Measurements from ENCODE around the gene ST3GAL3. TPM values are rescaled to one million over a fixed set of nuclear protein-coding genes. Genes with fewer than 3 reads are reported as not detected.

The ST3GAL3 gene
- total and polyA plus RNA-seq, 2 of the 13 experiments (the other 11 are each of a cell fraction or from before 2014, with no cell fraction given) = 5.1 to 8.1 TPM

DNA sequence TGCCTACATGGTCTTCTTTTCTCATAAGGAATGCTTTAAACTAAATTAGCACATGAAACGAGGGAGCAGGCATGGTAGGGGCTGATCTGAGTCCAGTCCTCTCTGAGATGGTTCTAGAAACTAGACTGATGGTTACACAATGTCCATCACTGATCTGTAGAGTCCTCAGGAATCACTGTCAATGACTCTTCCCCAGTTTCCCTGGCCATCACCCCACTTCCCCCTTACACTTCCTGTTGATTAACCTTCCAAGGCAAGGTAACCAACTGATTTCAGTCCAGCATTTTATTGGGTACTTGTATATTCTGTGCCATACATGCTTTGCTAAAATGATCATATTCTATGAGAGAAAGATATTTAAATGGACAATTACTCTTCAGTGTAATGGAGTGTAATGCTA lies 125.7 kb downstream of the ST3GAL3 start:
- ChIA-PET POLR2A (no interaction called here), CTCF (ENCODE audit: low intra/inter-chr PET ratio, low total read pairs) (no interaction called here)
- intact Hi-C loops (cut with micrococcal nuclease; ENCODE audit: unreplicated experiment) (no loop called here), in situ Hi-C loops (cut with HindIII; ENCODE audit: extremely low pct_ligation_motif_present, low pct_unique_long_range_greater_than_20kb) (no loop called here)
- FAIRE-seq (no peak), DNase-seq (ENCODE audit: low spot score) (no peak), ATAC-seq (no peak)
- no peaks in the 10 kb centered on the region for H4K20me1 ChIP-seq (ENCODE audit: insufficient read depth, low read length)
- no peaks in the 10 kb centered on the region for H3K27me3 ChIP-seq (ENCODE audit: control insufficient read depth in 1 of 2, insufficient read depth in 2 of 2, low read length in 2 of 2)
- H3K4me2 ChIP-seq (ENCODE audit: low read depth, low read length) = no peak overlapping the region
- no peak overlapping the region for H2AFZ ChIP-seq (ENCODE audit: low read length)
- H3K79me2 ChIP-seq (ENCODE audit: insufficient read depth, low read length) = no peaks in the 10 kb centered on the region
- no peaks in the 10 kb centered on the region for H3K9me3 ChIP-seq (ENCODE audit: low read length)
- peaks cover 20% of the 10 kb centered on the region for H3K4me1 ChIP-seq (ENCODE audit: insufficient read depth, low read length)
- peaks cover 0 to under 1% of the 10 kb centered on the region in 2 experiments; a peak in 1 of 5 replicates for H3K36me3 ChIP-seq (replicated peaks in 1 of 2; ENCODE audit: control insufficient read depth in 1 of 2, insufficient read depth in 2 of 2, low read length in 2 of 2)
- no peak overlapping the region for H3K4me3 ChIP-seq (replicated peaks in 1 of 3; ENCODE audit: insufficient read depth in 1 of 3, low read depth in 2 of 3, low read length in 3 of 3)
- no peak overlapping the region for H3K9ac ChIP-seq (ENCODE audit: insufficient read depth, low read depth, low read length)
- no TSS peak for BruUV-seq (replicated peaks)
- H3K27ac ChIP-seq (ENCODE audit: extremely low read length, insufficient read depth, low read length) = no peak overlapping the region
- 100% methylated on average over 1 of the region's 1 CpG for WGBS (ENCODE audit: low lambda C conversion rate)
- TF ChIP-seq RARA (CRISPR knock-in tag; IDR thresholded peaks at IDR 0.05) (no peak), MBNL3 (CRISPR knock-in tag; conservative IDR thresholded peaks at IDR 0.05) (no peak), TP53 (CRISPR knock-in tag; conservative IDR thresholded peaks at IDR 0.05) (no peak), HOXA3 (CRISPR knock-in tag; IDR thresholded peaks at IDR 0.05) (no peak), SMYD3 (CRISPR knock-in tag; IDR thresholded peaks at IDR 0.05) (no peak)
- TF ChIP-seq, protein P1, sequence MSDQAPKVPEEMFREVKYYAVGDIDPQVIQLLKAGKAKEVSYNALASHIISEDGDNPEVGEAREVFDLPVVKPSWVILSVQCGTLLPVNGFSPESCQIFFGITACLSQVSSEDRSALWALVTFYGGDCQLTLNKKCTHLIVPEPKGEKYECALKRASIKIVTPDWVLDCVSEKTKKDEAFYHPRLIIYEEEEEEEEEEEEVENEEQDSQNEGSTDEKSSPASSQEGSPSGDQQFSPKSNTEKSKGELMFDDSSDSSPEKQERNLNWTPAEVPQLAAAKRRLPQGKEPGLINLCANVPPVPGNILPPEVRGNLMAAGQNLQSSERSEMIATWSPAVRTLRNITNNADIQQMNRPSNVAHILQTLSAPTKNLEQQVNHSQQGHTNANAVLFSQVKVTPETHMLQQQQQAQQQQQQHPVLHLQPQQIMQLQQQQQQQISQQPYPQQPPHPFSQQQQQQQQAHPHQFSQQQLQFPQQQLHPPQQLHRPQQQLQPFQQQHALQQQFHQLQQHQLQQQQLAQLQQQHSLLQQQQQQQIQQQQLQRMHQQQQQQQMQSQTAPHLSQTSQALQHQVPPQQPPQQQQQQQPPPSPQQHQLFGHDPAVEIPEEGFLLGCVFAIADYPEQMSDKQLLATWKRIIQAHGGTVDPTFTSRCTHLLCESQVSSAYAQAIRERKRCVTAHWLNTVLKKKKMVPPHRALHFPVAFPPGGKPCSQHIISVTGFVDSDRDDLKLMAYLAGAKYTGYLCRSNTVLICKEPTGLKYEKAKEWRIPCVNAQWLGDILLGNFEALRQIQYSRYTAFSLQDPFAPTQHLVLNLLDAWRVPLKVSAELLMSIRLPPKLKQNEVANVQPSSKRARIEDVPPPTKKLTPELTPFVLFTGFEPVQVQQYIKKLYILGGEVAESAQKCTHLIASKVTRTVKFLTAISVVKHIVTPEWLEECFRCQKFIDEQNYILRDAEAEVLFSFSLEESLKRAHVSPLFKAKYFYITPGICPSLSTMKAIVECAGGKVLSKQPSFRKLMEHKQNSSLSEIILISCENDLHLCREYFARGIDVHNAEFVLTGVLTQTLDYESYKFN (CRISPR knock-in tag; conservative IDR thresholded peaks at IDR 0.05) = no peak
- TF ChIP-seq, protein P2, sequence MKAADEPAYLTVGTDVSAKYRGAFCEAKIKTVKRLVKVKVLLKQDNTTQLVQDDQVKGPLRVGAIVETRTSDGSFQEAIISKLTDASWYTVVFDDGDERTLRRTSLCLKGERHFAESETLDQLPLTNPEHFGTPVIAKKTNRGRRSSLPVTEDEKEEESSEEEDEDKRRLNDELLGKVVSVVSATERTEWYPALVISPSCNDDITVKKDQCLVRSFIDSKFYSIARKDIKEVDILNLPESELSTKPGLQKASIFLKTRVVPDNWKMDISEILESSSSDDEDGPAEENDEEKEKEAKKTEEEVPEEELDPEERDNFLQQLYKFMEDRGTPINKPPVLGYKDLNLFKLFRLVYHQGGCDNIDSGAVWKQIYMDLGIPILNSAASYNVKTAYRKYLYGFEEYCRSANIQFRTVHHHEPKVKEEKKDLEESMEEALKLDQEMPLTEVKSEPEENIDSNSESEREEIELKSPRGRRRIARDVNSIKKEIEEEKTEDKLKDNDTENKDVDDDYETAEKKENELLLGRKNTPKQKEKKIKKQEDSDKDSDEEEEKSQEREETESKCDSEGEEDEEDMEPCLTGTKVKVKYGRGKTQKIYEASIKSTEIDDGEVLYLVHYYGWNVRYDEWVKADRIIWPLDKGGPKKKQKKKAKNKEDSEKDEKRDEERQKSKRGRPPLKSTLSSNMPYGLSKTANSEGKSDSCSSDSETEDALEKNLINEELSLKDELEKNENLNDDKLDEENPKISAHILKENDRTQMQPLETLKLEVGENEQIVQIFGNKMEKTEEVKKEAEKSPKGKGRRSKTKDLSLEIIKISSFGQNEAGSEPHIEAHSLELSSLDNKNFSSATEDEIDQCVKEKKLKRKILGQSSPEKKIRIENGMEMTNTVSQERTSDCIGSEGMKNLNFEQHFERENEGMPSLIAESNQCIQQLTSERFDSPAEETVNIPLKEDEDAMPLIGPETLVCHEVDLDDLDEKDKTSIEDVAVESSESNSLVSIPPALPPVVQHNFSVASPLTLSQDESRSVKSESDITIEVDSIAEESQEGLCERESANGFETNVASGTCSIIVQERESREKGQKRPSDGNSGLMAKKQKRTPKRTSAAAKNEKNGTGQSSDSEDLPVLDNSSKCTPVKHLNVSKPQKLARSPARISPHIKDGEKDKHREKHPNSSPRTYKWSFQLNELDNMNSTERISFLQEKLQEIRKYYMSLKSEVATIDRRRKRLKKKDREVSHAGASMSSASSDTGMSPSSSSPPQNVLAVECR (CRISPR knock-in tag; IDR thresholded peaks at IDR 0.05; ENCODE audit: borderline replicate concordance) = no peak
- TF ChIP-seq, protein P3, sequence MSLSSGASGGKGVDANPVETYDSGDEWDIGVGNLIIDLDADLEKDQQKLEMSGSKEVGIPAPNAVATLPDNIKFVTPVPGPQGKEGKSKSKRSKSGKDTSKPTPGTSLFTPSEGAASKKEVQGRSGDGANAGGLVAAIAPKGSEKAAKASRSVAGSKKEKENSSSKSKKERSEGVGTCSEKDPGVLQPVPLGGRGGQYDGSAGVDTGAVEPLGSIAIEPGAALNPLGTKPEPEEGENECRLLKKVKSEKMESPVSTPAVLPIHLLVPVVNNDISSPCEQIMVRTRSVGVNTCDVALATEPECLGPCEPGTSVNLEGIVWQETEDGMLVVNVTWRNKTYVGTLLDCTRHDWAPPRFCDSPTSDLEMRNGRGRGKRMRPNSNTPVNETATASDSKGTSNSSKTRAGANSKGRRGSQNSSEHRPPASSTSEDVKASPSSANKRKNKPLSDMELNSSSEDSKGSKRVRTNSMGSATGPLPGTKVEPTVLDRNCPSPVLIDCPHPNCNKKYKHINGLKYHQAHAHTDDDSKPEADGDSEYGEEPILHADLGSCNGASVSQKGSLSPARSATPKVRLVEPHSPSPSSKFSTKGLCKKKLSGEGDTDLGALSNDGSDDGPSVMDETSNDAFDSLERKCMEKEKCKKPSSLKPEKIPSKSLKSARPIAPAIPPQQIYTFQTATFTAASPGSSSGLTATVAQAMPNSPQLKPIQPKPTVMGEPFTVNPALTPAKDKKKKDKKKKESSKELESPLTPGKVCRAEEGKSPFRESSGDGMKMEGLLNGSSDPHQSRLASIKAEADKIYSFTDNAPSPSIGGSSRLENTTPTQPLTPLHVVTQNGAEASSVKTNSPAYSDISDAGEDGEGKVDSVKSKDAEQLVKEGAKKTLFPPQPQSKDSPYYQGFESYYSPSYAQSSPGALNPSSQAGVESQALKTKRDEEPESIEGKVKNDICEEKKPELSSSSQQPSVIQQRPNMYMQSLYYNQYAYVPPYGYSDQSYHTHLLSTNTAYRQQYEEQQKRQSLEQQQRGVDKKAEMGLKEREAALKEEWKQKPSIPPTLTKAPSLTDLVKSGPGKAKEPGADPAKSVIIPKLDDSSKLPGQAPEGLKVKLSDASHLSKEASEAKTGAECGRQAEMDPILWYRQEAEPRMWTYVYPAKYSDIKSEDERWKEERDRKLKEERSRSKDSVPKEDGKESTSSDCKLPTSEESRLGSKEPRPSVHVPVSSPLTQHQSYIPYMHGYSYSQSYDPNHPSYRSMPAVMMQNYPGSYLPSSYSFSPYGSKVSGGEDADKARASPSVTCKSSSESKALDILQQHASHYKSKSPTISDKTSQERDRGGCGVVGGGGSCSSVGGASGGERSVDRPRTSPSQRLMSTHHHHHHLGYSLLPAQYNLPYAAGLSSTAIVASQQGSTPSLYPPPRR (CRISPR knock-in tag; IDR thresholded peaks at IDR 0.05; ENCODE audit: borderline replicate concordance) = no peak

Data from HepG2 (cell line).